ENCODE results near the gene CFDP1. TPM values are rescaled to one million over a fixed set of nuclear protein-coding genes. Genes with fewer than 3 reads are reported as not detected.
"Not testable (repeated sequence)": the region's sequence is repeated elsewhere in the genome, so short reads cannot be mapped to it uniquely, and the experiment has no call there.

The CFDP1 gene
- total RNA-seq, 1 experiment from 2014 or later: 24.7 TPM

GRCh38 chr16:75459691-75460090 is 26.4 kb upstream of the CFDP1 start:
- DNase-seq (ENCODE audit: low read depth): no peak

GRCh38 chr16:75458439-75458838 is 25.1 kb upstream of the CFDP1 start:
- DNase-seq (ENCODE audit: low read depth): no peak

GRCh38 chr16:75458029-75458428 is 24.7 kb upstream of the CFDP1 start:
- no peak for DNase-seq (ENCODE audit: low read depth)

GRCh38 chr16:75457485-75458021 is 24.2 kb upstream of the CFDP1 start:
- no peak for DNase-seq (ENCODE audit: low read depth)

GRCh38 chr16:75456971-75457370 is 23.7 kb upstream of the CFDP1 start:
- no peak for DNase-seq (ENCODE audit: low read depth)

GRCh38 chr16:75456486-75456885 is 23.2 kb upstream of the CFDP1 start:
- DNase-seq (ENCODE audit: low read depth): not testable (repeated sequence)

GRCh38 chr16:75455677-75456076 is 22.4 kb upstream of the CFDP1 start:
- no peak for DNase-seq (ENCODE audit: low read depth)

GRCh38 chr16:75452464-75453190 is 19.3 kb upstream of the CFDP1 start:
- DNase-seq (ENCODE audit: low read depth): no peak

- no peak for DNase-seq (ENCODE audit: low read depth)
Measured at GRCh38 chr16:75446416-75446815, 13.1 kb upstream of the CFDP1 start.

- no peak for DNase-seq (ENCODE audit: low read depth)
Measured at GRCh38 chr16:75445298-75445697, 12.0 kb upstream of the CFDP1 start.

GRCh38 chr16:75443298-75443697 is 10.0 kb upstream of the CFDP1 start:
- DNase-seq (ENCODE audit: low read depth): no peak

- DNase-seq (ENCODE audit: low read depth): no peak
Measured at GRCh38 chr16:75433732-75434413, 570 bp upstream of the CFDP1 start.

- DNase-seq (ENCODE audit: low read depth): no peak
Measured at GRCh38 chr16:75429621-75430403, 3.5 kb downstream of the CFDP1 start.

- not testable (repeated sequence) for DNase-seq (ENCODE audit: low read depth)
Measured at GRCh38 chr16:75426524-75426923, 6.8 kb downstream of the CFDP1 start.

- DNase-seq (ENCODE audit: low read depth): not testable (repeated sequence)
Measured at GRCh38 chr16:75424105-75424762, 9.1 kb downstream of the CFDP1 start.

- DNase-seq (ENCODE audit: low read depth): no peak
Measured at GRCh38 chr16:75423723-75424104, 9.6 kb downstream of the CFDP1 start.

- DNase-seq (ENCODE audit: low read depth): no peak
Measured at GRCh38 chr16:75421820-75422126, 11.5 kb downstream of the CFDP1 start.

- DNase-seq (ENCODE audit: low read depth): peak; percentile 70
Measured at GRCh38 chr16:75420987-75421819, 12.1 kb downstream of the CFDP1 start.

GRCh38 chr16:75416904-75417565 is 16.3 kb downstream of the CFDP1 start:
- no peak for DNase-seq (ENCODE audit: low read depth)
